HS-5 (cell line): Measurements from ENCODE around the gene ACYP2.
A peak's percentile ranks its signal among the peaks of the same experiment; 100 is the strongest.

Experiments used
- DNase-seq: peaks from one replicate; pipeline ENCODE4 v3.0.0-alpha.2; 2012; ENCODE audit warnings: low read depth

ACYP2 gene

DNA sequence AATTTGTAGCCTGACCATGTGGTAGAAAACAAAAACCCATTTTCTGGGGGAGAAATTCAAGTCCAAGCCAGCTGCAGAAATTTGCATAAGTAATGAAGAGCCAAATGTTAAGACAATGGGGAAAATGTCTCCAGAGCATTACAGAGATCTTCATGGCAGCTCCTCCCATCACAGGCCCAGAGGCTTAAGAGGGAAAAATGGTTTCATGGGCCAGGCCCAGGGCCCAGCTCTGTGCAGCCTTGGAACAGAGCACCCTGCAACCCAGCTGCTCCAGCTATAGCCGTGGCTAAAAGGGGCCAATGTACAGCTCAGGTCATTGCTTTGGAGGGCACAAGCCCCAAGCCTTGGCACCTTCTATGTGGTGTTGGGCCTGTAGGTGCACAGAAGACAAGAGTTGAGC is 209.7 kb downstream of the ACYP2 start:
- no peak for DNase-seq

DNA sequence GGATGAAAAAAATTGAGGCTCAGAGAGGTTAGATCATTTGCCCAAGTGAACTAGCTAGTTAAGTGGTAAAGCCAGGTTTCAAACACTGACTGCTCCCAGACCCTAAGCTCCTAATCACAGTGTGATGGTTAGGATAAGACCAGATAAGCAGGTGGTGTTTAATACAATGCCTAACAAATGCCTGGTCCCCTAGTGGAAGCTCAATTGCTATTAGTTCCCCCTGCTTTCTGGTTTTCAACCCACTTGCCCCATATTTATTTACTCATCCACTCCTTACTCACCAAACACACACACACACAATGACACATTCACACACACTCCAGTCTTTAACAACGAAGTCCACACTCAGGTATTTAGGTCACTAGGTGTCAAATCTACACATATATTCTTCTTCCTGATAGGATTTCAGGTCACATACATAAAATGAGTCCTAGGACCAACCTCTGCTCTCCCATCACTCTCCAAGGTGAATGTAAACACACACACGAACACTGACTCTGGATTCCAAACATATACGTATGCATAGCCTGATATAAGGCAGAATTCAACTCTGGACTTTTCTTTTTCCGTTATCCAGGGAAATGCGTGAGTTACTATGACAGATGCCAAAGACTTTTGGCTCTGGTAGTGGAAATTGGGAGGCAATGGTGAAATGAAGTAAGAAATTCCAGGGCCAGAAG is 214.2 kb downstream of the ACYP2 start:
- DNase-seq, result peak; percentile 10

DNA sequence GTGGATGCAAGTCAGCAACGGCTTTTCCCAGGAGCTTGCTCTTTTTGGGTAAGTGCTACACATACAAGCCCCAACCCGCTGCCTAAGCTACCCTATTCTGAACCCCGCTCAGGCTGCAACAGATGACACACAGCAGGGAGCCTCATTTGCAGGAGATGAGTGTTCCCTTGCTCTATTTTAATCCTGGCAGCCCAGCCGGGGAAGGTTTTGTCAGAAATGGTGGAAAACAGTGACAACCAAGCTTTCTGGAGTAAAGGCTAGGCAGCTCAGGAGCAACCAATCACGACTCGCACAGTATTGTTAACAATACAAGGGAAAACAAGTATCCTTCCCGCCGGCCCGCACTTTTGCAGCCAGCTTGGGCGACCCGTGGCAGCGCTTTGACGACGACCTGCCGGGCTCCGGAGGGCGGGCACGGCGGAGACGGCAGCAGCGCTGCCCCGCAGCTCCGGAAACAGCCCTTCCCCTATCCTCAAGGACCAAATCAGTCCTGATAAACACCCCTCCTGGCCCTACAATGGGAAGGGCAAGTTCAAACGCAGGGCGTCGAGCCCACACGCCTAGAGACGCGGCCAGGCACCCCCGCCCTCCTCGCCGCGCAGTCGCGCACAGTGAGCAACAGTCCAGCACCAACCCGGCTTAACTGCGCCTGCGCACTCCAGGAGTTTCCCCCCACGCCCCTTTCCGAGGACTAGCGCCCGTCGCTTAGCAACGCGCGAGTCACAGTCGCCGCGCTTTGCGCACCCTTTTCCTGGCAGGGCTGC is 214.9 kb downstream of the ACYP2 start:
- peak; percentile 86 for DNase-seq

DNA sequence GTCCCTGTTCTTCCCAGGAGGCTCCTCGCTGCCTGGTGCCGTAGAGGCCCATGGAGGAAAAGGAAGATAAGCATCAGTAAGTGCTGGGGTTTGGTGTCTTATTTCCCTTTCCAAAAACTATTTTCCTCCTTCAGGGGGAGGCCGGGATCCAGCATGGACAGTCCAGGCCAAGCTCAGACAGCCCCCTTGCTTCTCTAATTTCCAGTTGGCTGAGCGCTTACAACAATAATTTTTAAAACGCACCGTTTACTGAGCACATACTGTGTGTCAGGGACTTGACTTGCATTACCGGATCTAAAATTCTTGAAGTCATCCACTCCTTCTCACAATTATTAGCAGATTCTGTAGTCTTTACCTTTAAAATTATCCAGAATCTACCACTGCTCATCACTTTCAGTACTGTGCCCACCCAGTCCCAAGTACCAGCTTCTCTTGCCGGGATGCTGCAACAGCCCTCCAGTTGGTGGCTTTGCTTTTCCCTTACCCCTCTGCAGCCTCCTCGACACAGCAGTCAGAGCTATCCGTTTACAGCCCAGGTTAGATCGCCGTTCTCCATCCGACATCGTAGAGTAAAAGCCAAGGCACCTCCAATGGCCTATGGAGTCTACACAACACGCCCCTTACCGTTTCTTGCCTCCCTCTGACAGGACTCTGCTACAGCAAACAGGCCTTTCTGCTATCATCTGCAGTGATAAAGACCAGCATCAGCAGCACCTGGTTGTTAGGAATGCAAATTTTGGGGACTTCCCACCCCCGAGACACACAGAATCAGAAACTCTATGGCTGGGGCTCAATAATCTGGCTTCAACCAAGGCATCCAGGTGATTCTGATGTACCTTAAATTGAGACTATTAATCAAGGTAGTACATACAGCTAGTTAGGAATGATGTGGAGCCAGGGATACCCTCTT is 215.8 kb downstream of the ACYP2 start:
- no peak for DNase-seq

DNA sequence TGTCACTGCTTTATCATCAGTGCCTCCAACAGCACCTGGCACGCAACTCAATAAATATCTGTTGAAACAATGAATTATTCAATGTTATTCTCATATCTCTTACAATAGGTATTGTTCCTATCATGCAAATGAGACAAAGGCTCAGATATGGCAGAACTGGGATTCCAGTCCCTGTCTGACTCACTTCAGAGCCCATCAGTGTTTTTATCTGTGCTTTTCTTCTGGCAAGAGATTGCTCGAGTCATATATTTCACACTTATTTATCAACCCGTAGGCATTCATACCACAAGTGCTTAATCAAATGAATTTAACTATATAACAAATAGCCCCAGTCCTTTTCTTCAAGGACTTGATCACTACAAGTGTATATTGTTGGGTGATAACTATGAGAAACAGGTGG is 217.0 kb downstream of the ACYP2 start:
- DNase-seq, result no peak

DNA sequence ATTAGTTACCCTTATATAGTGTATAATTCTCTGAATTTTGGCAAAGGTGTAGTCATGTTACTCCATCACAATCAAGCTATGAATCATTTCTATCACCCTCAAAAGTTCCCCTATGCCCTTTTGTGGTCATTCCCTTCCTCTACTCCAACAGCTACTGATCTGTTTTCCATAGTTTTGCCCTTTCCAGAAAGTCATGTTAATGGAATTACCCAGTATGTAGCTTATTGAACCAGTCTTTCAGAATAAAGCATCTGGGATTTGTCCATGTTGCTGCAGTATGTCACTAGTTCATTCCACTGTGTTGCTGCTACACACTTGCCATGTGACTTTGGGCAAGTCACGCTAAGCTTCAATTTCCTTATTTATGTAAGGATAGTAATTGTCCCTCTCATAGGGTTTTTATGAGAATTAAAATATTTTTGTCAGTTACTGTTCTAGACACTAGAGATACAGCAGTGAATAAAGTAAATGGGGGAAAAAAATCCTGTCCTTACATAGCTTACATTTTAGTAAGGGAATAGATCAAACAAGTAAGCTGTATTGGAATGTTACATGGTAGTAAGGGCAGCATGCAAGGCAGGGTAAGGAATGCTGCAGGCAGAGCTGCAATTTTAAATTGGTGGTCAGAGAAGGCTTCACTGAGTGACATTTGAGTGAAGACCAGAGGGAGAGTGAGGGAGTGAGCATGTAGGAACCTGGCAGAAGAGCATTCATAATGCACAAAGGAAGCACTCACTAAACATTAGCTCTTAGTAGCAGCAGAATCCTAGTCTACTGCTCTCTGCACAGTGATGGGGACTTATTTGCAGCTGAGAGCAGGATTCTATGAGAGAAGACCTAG is 220.9 kb downstream of the ACYP2 start:
- peak; percentile 49 for DNase-seq

DNA sequence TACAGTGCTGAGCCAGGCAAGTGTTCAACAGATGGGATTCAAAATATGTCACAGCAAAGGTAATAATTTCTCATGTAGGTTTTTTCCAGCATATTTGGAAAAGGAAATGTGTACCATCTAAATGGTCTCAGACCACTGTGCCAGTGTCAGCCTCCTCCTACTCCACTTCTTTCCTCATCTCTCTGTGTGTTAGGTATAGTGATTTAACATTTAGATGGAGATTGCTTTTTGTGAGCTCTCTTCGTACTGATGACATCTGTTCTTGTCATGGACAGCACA is 221.5 kb downstream of the ACYP2 start:
- DNase-seq, result no peak

- DNase-seq, result no peak
Observed at GRCh38 chr2:54341656-54342055, 226.2 kb downstream of the ACYP2 start.

DNA sequence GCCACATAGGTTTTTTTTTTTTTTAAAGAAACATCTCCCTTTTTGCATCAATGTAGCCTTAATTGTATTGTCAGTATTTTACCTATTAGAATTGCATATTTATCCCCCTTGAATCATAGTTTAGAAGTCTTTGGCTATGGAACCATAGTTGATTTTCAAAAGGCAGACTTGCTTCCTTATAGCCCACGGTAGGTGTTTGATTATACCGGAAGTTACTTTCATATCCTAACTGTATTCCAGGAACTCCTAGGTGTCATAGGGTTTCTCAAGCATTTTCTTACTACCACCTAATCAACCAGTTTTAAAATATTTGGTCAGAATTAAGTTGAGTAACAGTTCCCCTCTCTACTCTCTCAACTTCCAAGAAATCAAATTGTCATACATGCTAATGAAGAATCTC is 227.2 kb downstream of the ACYP2 start:
- DNase-seq, result no peak

- no peak for DNase-seq
Observed at GRCh38 chr2:54347622-54348021, 232.2 kb downstream of the ACYP2 start.

DNA sequence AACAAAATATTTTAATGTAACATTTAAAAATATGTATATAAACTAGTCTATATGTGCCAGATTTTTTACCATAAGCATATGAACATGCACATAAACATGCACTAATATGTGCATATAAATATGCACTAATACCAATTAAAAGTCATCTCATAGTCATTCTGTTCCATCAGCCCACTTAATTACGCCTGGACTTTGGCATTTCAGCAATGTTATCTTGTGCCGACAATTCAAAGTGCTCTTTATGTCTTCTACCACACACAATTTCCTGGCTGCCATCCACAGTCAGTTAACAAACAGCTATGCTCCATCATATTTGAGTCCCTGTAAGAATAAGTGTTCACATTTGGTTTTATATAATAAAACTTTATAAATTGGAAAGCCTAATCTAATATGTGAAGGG is 233.2 kb downstream of the ACYP2 start:
- no peak for DNase-seq

- no peak for DNase-seq
Observed at GRCh38 chr2:54350426-54350825, 235.0 kb downstream of the ACYP2 start.

DNA sequence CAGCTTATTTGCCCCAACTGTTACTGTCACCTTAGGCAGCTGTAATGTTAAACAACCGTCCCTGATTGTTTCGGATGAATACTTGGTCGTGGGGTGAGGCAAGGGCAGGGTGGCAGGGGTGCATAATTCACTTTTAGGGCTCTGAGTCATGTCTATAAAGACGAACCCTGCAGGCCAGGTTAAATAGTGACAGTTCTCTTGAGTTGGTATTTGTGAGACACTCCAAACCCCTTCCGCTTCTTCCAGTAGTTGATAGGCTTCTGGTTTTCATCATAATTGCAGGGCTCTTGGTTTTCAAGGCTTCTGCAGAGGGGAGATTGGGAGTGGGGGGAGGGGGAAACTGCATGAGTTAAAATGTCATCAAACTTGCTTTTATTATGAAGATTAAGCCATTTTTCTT is 237.8 kb downstream of the ACYP2 start:
- DNase-seq, result no peak
